Kidney (tissue), 14 donors: ENCODE measurements around the gene MLEC. TPM values are rescaled to one million over a fixed set of nuclear protein-coding genes. Genes with fewer than 3 reads are reported as not detected.

Source experiments
- DNase-seq, 5 donors: peaks; one replicate each; pipeline ENCODE4 v3.0.0-alpha.2; 2013 to 2020
- FAIRE-seq: peaks from 2 replicates; lab custom pipeline; 2012; peaks lifted over from hg19 to GRCh38; lab: Jason Lieb, UNC
- H3K27ac ChIP-seq, 2 donors: one replicate each; pipeline ENCODE4 v1.7.0; 2013; ENCODE audit warnings: low read depth in 2 of 2, low read length in 2 of 2, inconsistent platforms in 1 of 2
- H3K27me3 ChIP-seq: one replicate; pipeline ENCODE4 v1.7.1; 2013; ENCODE audit warnings: low read length, inconsistent platforms; ENCODE audit not compliant: control insufficient read depth, insufficient read depth
- H3K36me3 ChIP-seq, 3 donors: one replicate each; pipeline versions ENCODE4 v1.7.0 to v1.7.1; 2013; ENCODE audit warnings: low read length in 3 of 3, control low read depth in 1 of 3, inconsistent platforms in 1 of 3; ENCODE audit not compliant: insufficient read depth in 3 of 3, control insufficient read depth in 2 of 3
- H3K4me1 ChIP-seq, 3 donors: one replicate each; pipeline versions ENCODE4 v1.7.0 to v1.7.1; 2013; ENCODE audit warnings: low read length in 3 of 3, inconsistent platforms in 1 of 3, low read depth in 1 of 3; ENCODE audit not compliant: control insufficient read depth in 2 of 3, insufficient read depth in 2 of 3
- H3K4me3 ChIP-seq, 3 donors: one replicate each; pipeline versions ENCODE4 v1.7.0 to v1.8.1; 2013; ENCODE audit warnings: low read length in 3 of 3, control low read depth in 1 of 3, inconsistent platforms in 1 of 3
- H3K9ac ChIP-seq, 3 donors: one replicate each; pipeline versions ENCODE4 v1.7.0 to v1.7.1; 2013; ENCODE audit warnings: low read length in 3 of 3, control low read depth in 1 of 3, inconsistent platforms in 1 of 3
- H3K9me3 ChIP-seq, 3 donors: one replicate each; pipeline versions ENCODE4 v1.7.0 to v1.7.1; 2013; ENCODE audit warnings: low read length in 3 of 3, control low read depth in 1 of 3, inconsistent platforms in 1 of 3; ENCODE audit not compliant: control insufficient read depth in 2 of 3, insufficient read depth in 1 of 3
- intact Hi-C: fragments of 100-400 bp; cut with DNase I; formaldehyde crosslinking; loops from one replicate; pipeline ENCODE4 v1.11.1; 2022
- polyA plus RNA-seq: library from polyadenylated mRNA; stranded (reverse); fragments of 350-450 nt; fragmentation: Illumina TruSeq; extraction: RNeasy Lipid Tissue Mini Kit (QIAGEN cat#74804); gene quantifications from one replicate; pipeline ENCODE4 v1.2.3, GENCODE V29; 2014; ENCODE audit warnings: low read depth, low replicate concordance; ENCODE audit not compliant: insufficient read depth
- total RNA-seq: library from RNA; stranded (reverse); fragmentation: NEBNext Ultra II Directional; extraction: Animal tissue kit (Norgen Biotek cat#: 25700); gene quantifications from one replicate; pipeline ENCODE4 v1.2.1, GENCODE V29; 2021
- TF ChIP-seq, protein P1 (sequence below): IDR thresholded peaks from 3 replicates; pipeline ENCODE4 v1.5.1; 2012; ENCODE audit warnings: mild to moderate bottlenecking, moderate library complexity, borderline replicate concordance; ENCODE audit not compliant: insufficient read depth; ENCODE audit errors: extremely low read depth
- donor health status: control.
- donor health status: control.
- donor health status: control.
- donor health status: control.
- donor health status: control.
- donor health status: DM: yes; HTN: yes; CAD: no.
- donor health status: Normal renal cell carcinoma (clear cell type).

MLEC gene
- total and polyA plus RNA-seq, 2 donors from 2014 or later, result 60.3 to 146 TPM

DNA sequence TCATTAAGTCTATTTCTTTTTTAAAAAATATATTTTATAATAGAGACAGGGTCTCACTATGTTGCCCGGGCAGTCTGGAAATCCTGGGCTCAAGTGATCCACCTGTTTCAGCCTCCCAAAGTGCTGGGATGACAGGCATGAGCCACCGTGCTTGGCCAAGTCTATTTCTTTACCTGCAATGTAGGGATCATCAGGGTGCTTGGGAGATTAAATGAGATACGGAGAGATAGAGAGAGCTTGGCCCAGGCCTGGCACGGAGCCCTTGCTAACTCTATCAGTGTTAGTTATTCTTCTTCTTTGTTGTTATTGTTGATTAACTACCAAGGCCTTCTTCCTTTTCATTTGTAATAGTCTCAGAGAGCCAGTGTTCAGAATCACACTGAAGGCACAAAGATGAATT lies 43.4 kb upstream of the MLEC start:
- H3K9ac ChIP-seq, result no peak overlapping the region
- H3K9me3 ChIP-seq, result no peaks in the 10 kb centered on the region
- TF ChIP-seq, protein P1, sequence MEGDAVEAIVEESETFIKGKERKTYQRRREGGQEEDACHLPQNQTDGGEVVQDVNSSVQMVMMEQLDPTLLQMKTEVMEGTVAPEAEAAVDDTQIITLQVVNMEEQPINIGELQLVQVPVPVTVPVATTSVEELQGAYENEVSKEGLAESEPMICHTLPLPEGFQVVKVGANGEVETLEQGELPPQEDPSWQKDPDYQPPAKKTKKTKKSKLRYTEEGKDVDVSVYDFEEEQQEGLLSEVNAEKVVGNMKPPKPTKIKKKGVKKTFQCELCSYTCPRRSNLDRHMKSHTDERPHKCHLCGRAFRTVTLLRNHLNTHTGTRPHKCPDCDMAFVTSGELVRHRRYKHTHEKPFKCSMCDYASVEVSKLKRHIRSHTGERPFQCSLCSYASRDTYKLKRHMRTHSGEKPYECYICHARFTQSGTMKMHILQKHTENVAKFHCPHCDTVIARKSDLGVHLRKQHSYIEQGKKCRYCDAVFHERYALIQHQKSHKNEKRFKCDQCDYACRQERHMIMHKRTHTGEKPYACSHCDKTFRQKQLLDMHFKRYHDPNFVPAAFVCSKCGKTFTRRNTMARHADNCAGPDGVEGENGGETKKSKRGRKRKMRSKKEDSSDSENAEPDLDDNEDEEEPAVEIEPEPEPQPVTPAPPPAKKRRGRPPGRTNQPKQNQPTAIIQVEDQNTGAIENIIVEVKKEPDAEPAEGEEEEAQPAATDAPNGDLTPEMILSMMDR, result no peak
- H3K27me3 ChIP-seq, result peaks cover 25% of the 10 kb centered on the region
- H3K27ac ChIP-seq, result no peak overlapping the region
- no peaks in the 10 kb centered on the region for H3K36me3 ChIP-seq
- peak in 1 of 5 donors; percentile 10 for DNase-seq
- FAIRE-seq, result no peak
- H3K4me1 ChIP-seq, result peaks cover 0 to 4% (median 0%) of the 10 kb centered on the region in 3 donors
- H3K4me3 ChIP-seq, result no peak overlapping the region
- intact Hi-C loops, result loop anchor here (10.0 kb wide), 1 partner anchor 71 kb away; the partner anchor contains the start of gene UNC119B

DNA sequence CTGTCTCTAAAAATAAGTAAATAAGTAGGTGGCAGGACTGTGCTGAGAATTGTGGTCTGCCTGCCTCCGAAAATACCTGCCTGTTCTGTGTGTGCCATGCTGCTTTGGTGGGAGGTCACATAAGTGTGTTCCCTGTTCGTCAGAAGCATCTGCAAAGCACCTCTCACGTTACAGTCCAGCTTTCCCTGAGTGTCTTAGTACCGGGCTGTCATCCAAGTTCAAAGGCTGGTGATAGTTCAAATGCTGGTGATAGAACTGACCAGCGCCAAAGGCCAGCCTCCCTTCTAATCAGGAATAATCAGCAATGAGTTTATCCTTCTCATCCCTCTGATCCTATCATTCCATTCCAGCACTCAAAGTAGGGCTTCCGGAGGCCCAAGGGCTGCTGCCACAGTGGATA lies 40.9 kb upstream of the MLEC start:
- Histone ChIP-seq H3K27ac (no peak overlapping the region), H3K36me3 (no peaks in the 10 kb centered on the region), H3K4me1 (peaks cover 0 to 11% (median 0%) of the 10 kb centered on the region in 3 donors), H3K27me3 (peaks cover 25% of the 10 kb centered on the region), H3K9ac (no peak overlapping the region), H3K4me3 (no peak overlapping the region), H3K9me3 (no peaks in the 10 kb centered on the region)
- TF ChIP-seq, protein P1, result no peak
- intact Hi-C loops, result loop anchor here (10.0 kb wide), 1 partner anchor 69 kb away; the partner anchor contains the start of gene UNC119B
- FAIRE-seq (no peak), DNase-seq (peak in 1 of 5 donors; percentile 8)

DNA sequence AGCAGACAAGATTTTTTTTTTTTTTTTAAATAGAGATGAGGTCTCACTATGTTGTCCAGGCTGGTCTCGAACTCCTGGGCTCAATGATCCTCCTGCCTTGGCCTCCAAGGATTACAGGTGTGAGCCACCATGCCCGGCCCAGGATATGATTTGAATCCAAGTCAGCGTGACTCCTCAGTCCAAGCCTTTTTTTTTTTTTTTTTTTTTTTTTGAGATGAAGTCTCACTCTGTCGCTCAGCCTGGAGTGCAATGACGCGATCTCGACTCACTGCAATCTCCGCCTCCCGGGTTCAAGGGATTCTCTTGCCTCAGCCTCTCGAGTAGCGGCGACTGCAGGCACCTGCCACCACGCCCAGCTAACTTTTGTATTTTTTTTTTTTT lies 39.6 kb upstream of the MLEC start:
- FAIRE-seq (no peak), DNase-seq (peak in 1 of 5 donors; percentile 55)
- no peaks in the 10 kb centered on the region for H3K36me3 ChIP-seq
- no peak overlapping the region for H3K9ac ChIP-seq
- no peak overlapping the region for H3K27ac ChIP-seq
- H3K27me3 ChIP-seq, result peaks cover 18% of the 10 kb centered on the region
- peaks cover 0 to 7% (median 0%) of the 10 kb centered on the region in 3 donors for H3K4me1 ChIP-seq
- no peaks in the 10 kb centered on the region for H3K9me3 ChIP-seq
- no peak overlapping the region for H3K4me3 ChIP-seq
- intact Hi-C loops, result loop anchor here (10.0 kb wide), 1 partner anchor 67 kb away; the partner anchor contains the start of gene UNC119B
- TF ChIP-seq, protein P1, result no peak
